Suprapubic skin (tissue), 3 donors: ENCODE data around the gene EPS15.

ENCODE experiments used
- CTCF ChIP-seq, 2 donors: fragments of 200-600 bp in 1 of 2; fragments of 450-650 bp in 1 of 2; sonication (generic) in 1 of 2; IDR thresholded peaks; one replicate each; pipeline ENCODE4 v1.5.1; 2016 to 2019; ENCODE audit warnings: antibody characterized with exemption in 2 of 2, mild to moderate bottlenecking in 1 of 2, moderate library complexity in 1 of 2
- EP300 ChIP-seq: sonication (generic); formaldehyde crosslinking; IDR thresholded peaks from one replicate; pipeline ENCODE4 v1.6.1; 2017; ENCODE audit warnings: antibody characterized with exemption
- POLR2A ChIP-seq, 2 donors: fragments of 450-650 bp; IDR thresholded peaks; one replicate each; pipeline ENCODE4 v1.6.1; 2017; ENCODE audit warnings: antibody characterized with exemption in 2 of 2, mild to moderate bottlenecking in 2 of 2, moderate library complexity in 2 of 2

DNA sequence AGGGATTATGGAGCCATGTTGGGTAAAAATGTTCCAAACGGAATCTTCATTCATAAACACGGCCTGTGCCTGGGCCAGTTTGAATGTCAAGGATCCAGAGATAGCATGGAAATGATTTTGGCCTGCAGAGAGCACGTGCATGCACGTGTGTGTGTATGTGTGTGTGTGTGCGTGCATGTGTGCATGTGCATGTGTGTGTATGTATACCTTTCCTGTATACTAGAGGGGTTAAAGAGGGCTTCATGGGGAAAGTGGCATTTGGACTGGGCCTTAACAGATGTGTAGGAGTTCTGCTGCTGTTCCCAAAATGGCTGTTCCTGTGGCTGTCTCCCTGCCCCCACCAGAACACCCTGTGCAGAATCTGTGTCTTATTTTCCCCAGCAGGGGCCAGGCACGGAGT lies 210.4 kb downstream of the EPS15 start:
- TF ChIP-seq POLR2A (IDR thresholded peaks at IDR 0.05), result no peak
- no peak for TF ChIP-seq EP300
- TF ChIP-seq CTCF (IDR thresholded peaks at IDR 0.05), result no peak
